ENCODE results near the gene ZNF792.
A peak's percentile ranks its signal among the peaks of the same experiment; 100 is the strongest.
"Not testable (repeated sequence)": the region's sequence is repeated elsewhere in the genome, so short reads cannot be mapped to it uniquely, and the experiment has no call there.

The ZNF792 gene

DNA sequence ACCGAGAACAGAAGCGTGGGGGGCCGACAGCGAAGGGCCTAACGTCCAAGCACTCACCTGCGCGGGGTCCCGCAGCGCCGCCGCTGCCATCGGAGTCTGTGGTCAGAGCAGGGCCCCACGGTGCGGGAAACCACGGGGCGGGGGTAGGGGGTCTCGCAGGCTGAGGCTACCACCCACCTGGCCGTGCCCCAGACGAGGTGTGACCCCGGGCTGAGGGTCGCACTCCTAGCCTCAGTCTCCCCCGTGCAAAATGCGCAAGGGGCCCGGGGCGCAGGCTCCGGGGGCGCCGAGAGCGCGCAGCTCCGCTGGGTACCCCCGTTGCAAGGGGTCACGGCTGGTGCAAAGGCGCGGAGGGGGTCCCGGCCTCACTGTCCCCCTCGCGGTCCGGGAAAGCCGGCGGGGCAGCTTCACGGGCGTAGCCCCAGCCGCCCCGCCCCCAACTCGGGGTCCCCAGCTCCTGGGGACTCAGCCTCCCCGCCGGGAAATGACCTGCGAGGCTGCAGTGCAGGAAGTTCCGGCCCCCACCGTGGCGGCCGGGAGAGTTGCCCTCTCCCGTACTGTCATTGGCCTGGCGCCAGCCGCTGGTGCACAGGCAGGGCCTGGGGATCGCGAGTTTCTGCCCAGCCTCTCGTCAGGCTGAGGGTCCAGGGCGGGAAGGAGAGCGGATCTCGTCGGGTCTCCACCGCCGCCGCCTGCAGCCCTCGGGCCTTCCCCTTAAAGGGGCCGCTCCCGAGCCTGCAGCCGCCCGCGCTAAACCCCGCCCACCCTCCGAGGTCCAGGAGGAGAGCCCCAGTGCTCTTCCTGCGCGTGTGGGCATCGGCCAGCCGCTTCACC is at the start of gene ZNF792:
Gene ZNF792, minus strand, starts transcription at position 657 of the 834 bp plus-strand sequence. Its CDS starts 567 bp downstream, at position 90.
- peak; percentile 34 to 61 for DNase-seq

DNA sequence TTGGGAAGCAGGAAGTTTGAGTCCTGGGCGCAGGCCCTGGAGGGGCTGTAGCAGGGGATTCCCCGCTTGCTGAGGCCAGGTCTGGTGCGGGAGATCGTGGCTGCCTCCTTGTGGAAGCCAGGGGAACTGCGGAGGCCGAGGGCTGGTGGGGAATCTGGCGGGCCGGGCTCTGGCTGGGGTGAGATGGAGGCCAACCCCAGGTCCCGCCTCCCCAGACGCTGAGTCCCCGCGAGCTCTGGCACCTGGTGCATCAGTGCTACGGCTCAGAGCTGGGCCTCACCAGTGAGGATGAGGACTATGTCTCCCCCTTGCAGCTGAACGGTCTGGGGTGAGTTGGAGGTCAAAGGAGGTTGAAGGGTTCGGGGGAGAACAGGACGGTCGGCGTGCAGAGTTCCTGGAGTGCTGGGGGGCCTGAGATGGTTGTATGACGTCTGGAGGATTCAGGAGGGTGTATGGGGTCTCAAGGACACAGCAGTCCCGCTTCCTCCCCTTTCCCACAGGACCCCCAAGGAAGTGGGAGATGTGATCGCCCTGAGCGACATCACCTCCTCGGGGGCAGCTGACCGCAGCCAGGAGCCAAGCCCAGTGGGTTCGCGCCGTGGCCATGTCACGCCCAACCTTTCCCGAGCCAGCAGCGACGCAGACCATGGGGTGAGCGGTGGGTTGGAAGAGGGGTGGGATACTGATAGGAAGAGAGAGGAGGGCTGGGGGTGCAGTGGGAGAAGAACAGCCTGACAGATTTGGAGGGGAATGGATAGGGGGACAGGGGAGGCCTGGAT is 49.2 kb upstream of the ZNF792 start:
- no peak for DNase-seq

DNA sequence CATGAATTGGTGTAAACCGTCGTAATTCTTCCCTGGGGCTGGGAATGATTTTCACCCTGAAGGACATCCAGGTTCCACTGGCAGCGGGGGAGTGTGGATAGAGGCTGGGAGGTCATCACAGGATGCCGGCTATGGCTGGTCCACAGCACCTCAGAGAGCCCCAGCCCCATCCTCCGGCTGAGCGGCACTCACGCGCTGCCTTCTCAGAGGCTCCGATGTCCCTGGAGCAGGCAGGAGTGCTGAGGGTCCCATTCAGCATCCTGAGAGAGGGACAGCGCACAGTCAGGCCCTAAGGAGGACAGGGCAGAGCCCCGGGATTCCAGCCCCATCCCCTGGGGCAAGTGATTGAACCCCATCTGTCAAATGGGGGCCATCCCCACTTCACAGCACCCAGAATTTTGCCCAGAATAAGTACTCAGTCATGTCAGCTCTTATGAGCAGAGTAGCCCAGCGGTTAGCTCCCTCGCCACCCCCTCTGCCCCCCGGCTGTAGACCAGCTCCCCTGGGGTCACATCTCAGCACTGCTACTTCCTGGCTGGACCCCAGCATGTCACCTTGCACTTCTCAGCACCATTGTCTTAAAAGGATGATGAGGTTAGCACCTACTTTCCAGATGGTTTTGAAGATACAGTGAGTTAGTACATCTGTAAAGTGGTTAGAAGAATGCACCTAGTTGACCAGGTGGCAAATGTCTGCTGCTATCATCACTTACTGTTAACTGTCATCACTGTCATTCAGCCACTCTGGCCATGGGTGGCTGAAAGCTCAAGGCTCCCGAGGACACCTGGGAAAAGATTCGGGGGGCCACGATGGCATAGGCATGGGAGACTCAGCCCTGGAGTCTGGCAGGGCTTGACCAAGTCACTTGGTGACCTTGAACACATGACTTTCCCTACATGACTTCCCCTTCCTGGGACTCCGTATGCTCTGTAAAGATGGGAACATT is 48.0 kb upstream of the ZNF792 start:
- DNase-seq, result no peak

DNA sequence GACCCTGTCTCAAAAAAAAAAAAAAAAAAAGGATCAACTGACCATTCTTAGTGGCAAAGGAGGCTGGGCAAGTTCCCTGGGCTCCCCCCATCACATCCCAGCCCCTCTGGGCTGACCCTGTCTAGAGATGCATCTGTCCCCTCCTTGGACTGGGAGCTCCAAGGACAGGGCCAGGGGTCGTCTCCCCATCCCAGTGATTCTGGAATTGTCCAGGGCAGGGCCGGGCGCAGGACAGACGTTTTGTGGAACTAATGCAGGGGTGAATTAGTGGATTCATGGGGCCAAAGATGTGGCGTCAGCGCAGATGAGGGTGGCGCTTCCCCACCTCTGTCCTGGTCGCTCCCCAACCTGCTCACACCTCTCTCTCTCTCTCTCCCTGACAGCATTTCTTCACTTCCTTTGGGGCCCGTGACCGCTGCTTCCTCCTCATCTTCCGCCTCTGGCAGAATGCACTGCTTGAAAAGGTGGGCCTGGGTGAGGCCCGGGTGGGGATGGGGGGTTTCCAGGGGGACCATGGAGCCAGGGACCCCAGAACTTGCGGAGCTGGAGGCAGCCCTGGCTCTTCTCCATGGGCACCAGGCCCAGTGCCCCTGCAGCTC is 47.2 kb upstream of the ZNF792 start:
- DNase-seq, result no peak

DNA sequence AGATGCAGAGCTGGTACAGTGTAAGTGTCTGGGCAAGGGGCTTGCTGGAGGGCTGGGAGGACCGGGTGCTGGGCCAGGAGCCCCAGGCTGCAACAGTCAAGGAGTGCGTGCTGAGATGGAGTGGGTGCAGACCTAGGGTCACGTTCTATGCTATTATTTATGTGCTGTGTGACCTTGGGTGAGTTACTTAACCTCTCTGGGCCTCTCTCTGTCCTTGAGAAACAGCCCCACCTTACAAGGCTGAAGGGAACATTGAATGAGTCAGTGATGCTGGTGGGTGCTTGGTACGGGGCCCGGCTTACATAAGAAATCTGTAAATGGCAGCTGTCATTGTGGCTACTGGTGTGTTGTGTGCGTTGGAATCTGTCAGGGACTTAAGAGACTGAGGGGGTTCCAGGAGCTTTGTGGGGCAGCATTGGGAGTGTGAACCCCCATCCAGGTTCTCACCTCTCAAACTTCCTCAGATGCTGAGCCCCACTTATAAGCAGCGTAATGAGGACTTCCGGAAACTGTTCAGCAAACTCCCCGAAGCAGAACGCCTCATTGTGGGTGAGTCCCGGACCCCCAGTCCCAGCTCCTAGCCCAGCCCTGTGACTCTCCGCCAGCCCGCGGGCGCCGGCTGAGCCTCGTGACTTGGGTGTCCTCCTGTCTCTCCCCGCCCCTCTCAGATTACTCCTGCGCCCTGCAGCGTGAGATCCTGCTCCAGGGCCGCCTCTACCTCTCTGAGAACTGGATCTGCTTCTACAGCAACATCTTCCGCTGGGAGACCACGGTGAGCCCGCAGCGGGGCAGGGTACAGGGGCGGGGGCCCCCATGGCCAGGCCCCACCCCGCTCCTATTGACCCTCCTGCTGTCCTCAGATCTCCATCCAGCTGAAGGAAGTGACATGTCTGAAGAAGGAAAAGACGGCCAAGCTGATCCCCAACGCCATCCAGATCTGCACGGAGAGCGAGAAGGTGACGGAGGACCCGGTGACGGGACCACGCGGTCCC is 45.7 kb upstream of the ZNF792 start:
- no peak for DNase-seq

DNA sequence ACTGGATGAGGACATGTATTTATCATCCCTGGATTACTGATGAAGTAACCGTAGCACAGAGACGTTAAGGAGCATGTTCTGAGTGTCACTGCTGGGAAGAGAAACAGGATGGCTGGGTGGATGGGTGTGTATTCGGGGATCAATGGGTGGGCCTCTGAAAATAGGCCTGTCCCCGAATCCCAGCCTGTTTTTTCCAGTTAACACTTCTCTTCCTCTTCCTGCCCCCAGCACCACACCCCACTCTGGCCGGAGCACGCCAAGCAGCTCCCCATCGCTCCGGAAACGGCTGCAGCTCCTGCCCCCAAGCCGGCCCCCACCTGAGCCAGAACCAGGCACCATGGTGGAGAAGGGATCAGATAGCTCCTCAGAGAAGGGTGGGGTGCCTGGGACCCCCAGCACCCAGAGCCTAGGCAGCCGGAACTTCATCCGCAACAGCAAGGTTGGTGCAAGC is 44.9 kb upstream of the ZNF792 start:
- no peak for DNase-seq

DNA sequence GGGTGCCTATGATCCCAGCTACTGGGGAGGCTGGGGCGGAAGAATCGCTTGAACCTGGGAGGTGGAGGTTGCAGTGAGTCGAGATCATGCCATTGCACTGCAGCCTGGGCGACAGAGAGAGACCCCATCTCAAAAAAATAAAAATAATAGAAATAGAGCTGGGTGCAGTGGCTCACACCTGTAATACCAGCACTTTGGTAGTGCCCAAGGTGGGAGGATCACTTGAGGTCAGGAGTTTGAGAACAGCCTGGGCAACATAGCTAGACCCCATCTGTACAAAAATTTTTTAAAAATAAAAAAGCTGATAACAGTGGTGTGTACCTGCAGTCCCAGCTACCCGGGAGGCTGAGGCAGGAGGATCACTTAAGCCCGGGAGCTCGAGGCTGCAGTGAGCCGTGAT is 43.4 kb upstream of the ZNF792 start:
- DNase-seq, result not testable (repeated sequence)

DNA sequence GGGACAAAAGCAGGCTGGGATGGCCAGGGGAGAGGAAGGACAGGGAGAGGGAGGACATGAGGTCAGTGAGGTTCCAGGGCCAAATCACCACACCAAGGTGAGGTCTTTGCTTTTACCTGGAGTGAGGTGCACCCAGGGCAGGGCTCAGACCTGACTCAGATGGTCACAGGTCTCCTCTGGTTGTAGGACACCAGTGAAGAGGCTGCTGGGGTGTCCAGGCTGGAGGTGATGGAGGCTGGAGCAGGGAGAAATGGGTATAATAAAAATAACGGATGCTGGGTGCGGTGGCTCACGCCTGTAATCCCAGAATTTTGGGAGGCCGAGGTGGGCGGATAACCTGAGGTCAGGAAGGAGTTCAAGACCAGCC is 43.0 kb upstream of the ZNF792 start:
- no peak for DNase-seq

DNA sequence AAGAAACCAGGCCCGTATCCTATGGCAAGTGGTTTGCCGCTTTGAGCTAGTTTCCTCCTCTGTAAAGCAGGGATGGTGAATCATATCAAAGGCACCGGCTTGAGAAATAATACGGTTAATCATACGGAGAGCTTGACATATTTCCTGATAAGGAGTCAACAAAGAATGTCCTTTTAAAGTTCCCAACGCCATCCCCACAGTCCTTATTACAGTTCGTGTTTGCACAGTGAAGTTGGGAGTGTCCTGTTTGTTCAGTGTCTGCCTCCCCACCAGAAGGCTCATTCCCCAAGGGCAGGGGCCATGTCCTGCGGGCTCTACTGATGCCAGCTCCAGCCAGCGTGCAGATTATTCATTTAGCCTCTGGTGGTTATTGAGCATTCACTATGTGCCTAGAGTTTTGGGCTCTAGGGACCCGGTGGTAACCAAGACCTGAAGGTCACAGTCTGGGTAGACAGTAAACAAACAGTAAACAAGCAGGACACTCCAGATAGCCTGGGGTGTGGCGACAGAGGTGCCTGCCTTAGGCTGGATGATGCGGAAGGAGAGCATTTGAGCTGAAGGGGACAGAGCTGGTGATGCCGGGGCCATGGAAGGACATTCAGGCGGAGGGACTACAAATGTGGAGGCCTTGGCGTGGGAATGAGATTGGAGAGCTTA is 42.4 kb upstream of the ZNF792 start:
- DNase-seq, result no peak

DNA sequence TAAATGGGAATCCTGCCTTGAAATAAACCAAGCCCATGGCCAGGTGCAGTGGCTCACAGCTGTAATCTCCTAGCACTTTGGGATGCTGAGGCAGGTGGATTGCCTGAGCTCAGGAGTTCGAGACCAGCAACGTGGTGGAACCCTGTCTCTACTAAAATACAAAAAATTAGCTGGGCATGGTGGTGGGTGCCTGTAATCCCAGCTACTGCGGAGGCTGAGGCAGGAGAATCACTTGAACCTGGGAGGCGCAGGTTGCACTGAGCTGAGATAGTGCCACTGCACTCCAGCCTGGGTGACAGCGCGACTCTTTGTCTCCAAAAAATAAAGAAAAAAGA is 41.9 kb upstream of the ZNF792 start:
- not testable (repeated sequence) for DNase-seq

DNA sequence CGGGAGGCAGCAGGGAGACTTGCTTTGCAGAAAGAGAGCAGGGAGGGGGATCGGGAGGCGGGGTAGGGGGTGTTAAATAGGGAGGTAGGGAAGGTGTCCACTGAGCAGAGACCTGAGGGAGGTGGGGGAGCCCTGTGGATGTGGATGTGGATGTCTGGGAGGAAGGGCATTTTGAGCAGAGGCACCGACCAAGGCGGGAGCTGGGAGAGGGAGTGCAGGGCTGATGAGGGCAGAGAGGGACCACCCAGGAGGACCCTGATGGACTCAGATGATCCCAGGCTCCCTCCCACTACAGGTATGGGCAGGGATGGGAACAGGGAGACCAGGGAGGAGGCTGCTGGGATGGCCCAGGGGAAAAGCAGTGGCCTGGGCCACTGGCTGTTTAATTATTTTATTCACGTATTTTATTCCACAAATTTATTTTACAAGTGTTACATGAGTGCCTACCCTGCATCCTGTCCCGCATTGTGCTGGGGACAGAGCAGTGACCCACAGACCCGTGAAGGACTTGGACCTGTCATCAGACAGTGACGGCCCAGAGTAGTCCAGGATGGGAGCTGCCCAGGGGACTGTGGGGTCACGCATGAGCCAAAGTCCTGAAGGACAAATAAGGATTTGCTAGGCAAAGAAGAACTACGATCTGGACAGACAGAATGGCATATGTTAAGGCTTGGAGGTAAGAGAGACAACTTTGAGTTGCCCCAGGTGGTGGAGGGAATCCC is 41.4 kb upstream of the ZNF792 start:
- DNase-seq, result no peak

DNA sequence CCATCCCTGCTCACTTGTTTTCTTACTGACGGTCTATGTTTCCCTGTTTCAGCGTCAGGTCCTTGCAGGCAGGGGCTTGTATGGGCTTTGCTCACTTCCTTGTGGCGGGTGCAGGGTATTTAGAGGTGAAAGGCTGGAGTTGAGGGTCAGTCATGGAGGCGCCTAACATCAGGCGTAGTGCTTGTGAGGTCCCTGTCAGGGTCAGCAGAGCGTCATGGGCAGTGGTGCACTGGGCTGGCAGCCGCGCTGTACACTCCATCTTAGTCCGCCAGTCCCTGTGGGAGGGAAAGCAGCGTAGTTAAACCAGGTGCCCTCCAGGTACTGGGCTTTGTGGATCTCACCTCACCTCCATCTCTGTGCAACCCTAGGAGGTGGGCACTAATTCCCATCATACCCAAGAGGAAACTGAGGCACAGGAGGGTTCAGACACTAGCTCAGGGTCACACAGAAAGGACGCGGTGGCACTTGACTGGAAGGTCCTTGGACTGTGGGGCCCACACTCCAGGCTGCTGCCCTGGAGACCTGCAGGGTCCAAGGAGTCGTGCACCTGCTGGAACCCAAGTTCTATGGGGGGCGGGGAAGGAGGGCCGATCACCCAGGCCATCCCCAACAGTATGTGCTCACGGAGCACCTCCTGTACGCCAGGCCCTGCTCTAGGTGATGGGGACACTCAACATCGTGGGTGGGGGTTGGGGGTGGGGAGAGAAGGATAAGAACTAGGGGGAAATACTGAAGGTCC is 40.7 kb upstream of the ZNF792 start:
- no peak for DNase-seq

DNA sequence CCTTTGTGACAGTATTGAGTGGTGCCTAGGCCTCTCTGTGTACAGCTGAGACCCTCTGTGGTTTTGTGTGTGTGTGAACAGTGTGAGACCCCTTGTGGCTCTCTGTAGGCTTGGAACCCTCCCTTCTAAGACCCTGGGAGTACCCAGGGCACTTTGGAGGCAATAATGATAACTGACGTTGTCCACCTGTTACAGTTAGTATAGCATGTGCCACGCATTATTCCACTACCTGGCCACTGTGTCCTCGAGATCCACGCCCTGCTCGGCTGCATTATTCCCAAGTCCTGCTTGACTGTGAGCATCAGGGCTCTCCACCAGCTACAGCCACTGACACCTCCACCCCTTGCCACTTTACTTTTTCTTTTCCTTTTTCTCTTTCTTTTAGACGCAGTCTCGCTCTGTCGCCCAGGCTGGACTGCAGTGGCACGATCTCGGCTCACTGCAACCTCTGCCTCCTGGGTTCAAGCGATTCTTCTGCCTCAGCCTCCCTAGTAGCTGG is 38.1 kb upstream of the ZNF792 start:
- no peak for DNase-seq

DNA sequence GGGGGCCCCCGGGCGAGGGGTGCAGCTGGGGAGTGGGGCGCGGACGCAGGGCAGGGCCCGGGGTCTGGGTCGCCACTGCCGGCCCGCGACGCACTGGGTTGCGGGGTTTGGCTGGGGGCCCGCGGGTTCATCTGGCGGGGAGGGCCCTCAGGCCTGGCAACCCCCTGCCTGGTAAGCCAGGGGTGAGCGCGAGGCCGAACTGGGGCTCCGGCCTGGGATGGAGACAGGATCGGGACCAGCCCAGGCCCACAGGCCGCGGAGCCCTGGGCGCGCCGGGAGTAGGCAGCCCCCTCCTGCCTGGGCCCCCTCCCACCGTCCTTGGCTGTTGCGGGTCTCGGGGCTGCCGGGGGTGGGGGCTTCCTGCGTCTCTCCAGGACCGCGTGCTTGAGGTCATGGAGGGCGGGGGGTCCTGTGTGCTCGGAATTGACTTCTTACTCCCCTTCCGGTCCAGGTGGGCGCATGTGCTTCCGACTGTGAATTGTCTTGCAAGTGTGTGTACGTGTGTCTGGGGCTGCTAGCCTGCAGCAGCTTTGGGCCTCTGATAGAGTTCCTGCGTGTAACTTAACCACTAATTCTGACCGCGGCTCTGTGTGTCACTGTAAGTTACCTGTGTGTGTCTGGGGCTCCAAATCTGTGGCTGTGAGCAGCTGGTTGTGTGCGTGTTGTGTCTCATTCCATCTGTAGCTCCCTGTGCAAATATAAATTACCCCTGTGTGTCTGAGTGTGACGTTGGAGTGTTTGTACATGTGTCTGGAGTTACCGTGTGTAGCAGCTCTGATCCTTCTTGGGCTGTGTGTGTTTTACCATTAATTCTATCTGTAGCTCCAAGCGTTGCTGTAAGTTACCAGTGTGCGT is 36.8 kb upstream of the ZNF792 start:
- DNase-seq, result peak; percentile 25 to 66

DNA sequence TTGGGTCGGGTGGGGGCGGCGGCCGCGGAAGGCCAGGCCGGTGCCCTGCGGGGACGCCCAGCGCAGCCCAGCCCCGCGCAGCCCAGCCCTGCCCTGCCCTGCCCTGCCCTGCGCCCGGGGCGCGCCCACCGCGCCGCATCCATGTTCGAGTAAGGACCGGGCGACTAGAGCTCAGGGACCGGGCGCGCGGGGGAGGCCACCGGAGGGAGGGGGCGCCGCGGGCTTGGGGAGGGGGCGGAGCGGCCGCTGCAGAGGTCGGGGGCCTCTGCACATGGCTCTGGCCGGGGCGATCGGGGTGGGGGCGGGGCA is 36.3 kb upstream of the ZNF792 start:
- no peak for DNase-seq

DNA sequence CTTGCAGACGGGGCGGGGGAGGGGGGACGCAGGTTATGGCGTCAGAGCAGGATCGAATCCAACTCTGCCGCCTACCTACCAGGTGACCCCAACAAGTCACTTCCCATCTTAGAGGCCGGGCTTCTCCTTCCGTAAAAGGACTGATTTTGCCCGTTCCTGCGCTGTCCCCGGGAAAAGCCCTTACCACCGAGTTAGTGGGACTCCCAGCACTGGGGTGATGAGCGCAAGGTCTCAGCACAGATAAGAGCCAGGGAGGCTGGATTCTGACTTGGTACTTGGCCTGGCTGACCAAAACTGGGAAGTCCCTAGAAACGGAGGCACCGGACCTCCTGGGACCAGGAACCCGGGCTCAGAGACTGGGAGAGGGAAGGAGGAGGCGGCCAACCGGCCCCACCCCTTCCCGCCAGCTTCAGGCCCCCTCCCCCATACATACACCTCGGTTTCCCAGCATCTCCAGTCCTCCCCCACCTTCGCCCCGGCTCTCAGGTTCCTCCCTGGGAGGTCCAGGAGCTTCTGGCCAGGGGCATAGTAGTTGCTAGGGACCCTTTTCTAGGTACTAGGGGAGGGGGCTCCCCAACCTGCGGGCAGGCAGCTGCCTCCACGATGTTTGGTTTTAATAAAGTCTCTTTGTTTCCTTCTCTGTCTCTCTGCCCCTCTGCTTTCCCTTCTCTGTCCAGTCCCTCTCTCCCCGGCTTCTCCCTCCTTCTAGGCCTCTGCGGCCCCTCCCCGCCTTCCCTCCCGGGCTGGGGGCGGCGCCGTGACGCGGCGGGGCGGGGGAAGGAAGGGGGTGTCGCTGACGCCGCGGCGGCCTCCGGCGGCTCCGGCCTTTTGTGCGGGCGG is 35.7 kb upstream of the ZNF792 start, which contains the start of gene GRAMD1A:
Gene GRAMD1A, plus strand, starts transcription at position 826 of the 840 bp plus-strand sequence. CDS start 156 bp downstream, outside the sequence.
- DNase-seq, result peak; percentile 79 to 83

Data from NCI-H524 (cell line).